GM12892 (cell line): ENCODE results near the gene CEACAM18.

ENCODE experiments used
- POLR2A ChIP-seq: IDR thresholded peaks from 2 replicates; pipeline ENCODE4 v1.6.1; 2011; ENCODE audit warnings: low read depth, low read length, control low read depth
- TAF1 ChIP-seq: IDR thresholded peaks from 2 replicates; pipeline ENCODE4 v1.6.1; 2011; ENCODE audit warnings: low read depth, mild to moderate bottlenecking, control low read depth, low read length, borderline replicate concordance

DNA sequence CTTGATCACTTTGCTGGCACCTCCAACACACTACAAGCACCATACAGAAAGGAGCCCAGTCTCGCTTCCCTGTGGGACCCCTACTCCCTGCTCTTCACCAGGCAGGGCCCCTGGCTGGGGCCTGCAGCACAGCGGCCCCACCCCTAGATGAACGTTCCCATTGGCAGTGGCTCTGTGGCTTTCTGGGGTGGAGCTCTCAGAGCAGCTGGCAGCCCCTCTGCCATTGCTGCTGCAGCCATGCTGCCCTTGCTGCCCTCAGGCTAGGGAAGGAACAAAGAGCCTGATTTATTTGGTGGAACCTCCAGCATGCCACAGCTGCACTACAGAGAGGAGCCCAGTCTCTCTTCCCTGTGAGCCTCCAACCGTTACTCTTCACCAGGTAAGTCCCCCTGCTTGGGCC lies 47.3 kb downstream of the CEACAM18 start:
- TF ChIP-seq TAF1: no peak
- TF ChIP-seq POLR2A: no peak
